AML-193 (cell line): Measurements from ENCODE around the gene MTHFD1L.
"Not testable (repeated sequence)": the region's sequence is repeated elsewhere in the genome, so short reads cannot be mapped to it uniquely, and the experiment has no call there.

ENCODE experiments used
- DNase-seq, 2 experiments: peaks; one replicate each; lab custom pipeline; 2025; lab: John Stamatoyannopoulos, UW

MTHFD1L gene

GRCh38 chr6:151095538-151096254 lies 230.2 kb downstream of the MTHFD1L start:
- no peak for DNase-seq

DNA sequence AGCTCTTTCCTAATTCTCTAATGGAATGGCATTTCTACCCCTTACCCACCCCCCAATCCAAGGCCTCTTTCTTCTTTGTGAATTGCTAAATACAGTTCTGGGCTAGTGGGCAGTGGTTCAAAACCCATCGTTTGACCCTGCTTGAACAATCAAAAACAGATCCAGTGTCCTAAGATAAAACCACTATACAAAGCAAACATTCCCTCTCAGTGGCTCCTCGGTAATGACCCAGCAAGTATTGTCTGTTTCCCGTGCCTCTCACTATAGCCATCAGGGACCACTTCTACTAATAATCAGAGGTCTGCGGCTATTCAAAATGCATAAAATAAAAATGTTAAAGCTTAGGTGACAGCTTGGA lies 230.7 kb downstream of the MTHFD1L start:
- DNase-seq, result no peak

GRCh38 chr6:151096691-151097606 lies 231.4 kb downstream of the MTHFD1L start:
- DNase-seq, result no peak

GRCh38 chr6:151098166-151098565 lies 232.7 kb downstream of the MTHFD1L start:
- no peak for DNase-seq

GRCh38 chr6:151100326-151100725 lies 234.8 kb downstream of the MTHFD1L start:
- DNase-seq, result no peak

- DNase-seq, result no peak
Measured at GRCh38 chr6:151101161-151101815, 235.8 kb downstream of the MTHFD1L start.

GRCh38 chr6:151101816-151102694 lies 236.6 kb downstream of the MTHFD1L start:
- no peak for DNase-seq

GRCh38 chr6:151103266-151103665 lies 237.8 kb downstream of the MTHFD1L start:
- no peak for DNase-seq

DNA sequence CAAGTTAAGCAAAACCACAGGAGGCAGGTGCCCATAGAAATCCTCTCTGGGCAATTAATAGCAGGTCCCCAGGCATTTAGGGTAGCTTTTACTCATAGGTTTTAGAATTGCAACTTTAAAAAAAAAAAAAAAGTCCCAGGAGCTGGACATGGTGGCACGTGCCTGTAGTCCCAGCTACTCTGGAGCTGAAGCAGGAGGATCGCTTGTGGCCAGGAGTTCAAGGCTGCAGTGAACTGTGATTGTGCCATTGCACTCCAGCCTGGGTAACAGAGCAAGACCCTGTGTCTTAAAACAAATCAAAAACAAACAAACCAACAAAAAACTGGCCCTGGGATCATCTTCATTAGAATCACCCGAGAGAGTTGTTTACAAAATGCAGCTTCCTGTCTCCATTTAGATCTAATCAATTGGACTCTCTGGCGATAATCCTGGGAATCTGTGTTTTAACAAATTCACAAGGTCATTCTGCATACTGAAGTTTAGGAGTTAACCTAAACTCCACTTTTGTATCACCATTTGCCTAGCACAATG lies 242.5 kb downstream of the MTHFD1L start:
- no peak for DNase-seq

GRCh38 chr6:151108548-151108947 lies 243.0 kb downstream of the MTHFD1L start:
- no peak for DNase-seq

GRCh38 chr6:151109361-151109760 lies 243.9 kb downstream of the MTHFD1L start:
- no peak for DNase-seq

GRCh38 chr6:151109869-151110575 lies 244.5 kb downstream of the MTHFD1L start:
- DNase-seq, result no peak

- DNase-seq, result no peak
Measured at GRCh38 chr6:151110576-151110905, 245.0 kb downstream of the MTHFD1L start.

GRCh38 chr6:151111670-151112069 lies 246.2 kb downstream of the MTHFD1L start:
- no peak for DNase-seq

- DNase-seq, result no peak
Measured at GRCh38 chr6:151112130-151112529, 246.6 kb downstream of the MTHFD1L start.

- not testable (repeated sequence) for DNase-seq
Measured at GRCh38 chr6:151112884-151113283, 247.4 kb downstream of the MTHFD1L start.

GRCh38 chr6:151113641-151114040 lies 248.1 kb downstream of the MTHFD1L start:
- no peak for DNase-seq

GRCh38 chr6:151118461-151119123 lies 253.1 kb downstream of the MTHFD1L start:
- DNase-seq, result no peak

- DNase-seq, result no peak
Measured at GRCh38 chr6:151119823-151120524, 254.5 kb downstream of the MTHFD1L start.

- DNase-seq, result no peak
Measured at GRCh38 chr6:151121900-151122299, 256.4 kb downstream of the MTHFD1L start.
